GM13977 (cell line): ENCODE measurements around the gene DSTN.

Experiments
- DNase-seq: peaks from one replicate; pipeline ENCODE4 v3.0.0; 2012; ENCODE audit warnings: low spot score
- CTCF ChIP-seq: IDR thresholded peaks from 2 replicates; pipeline ENCODE4 v1.5.1; 2012; ENCODE audit warnings: mild to moderate bottlenecking, control low read depth; ENCODE audit not compliant: insufficient read depth; ENCODE audit errors: extremely low read depth, missing control alignments
- in situ Hi-C: fragments of 300-500 bp; cut with MboI; formaldehyde crosslinking; loops from one replicate; pipeline ENCODE4 v1.12.0; 2022; ENCODE audit warnings: low sequenced_read_pairs, low pct_unique_long_range_greater_than_20kb, mixed read lengths, inconsistent platforms; ENCODE audit not compliant: unreplicated experiment

The DSTN gene

GRCh38 chr20:17646209-17646960 lies 76.5 kb downstream of the DSTN start:
- no peak for TF ChIP-seq CTCF
- in situ Hi-C loops: no loop called here
- DNase-seq: no peak

- in situ Hi-C loops: no loop called here
- TF ChIP-seq CTCF: no peak
- DNase-seq: no peak
Measured at GRCh38 chr20:17646961-17647301, 77.1 kb downstream of the DSTN start.

- no peak for DNase-seq
- no peak for TF ChIP-seq CTCF
- in situ Hi-C loops: no loop called here
Measured at GRCh38 chr20:17647391-17648314, 77.8 kb downstream of the DSTN start.

- TF ChIP-seq CTCF: no peak
- in situ Hi-C loops: no loop called here
- DNase-seq: no peak
Measured at GRCh38 chr20:17648315-17648646, 78.4 kb downstream of the DSTN start.

GRCh38 chr20:17648791-17649730 lies 79.2 kb downstream of the DSTN start:
- DNase-seq: peak; percentile 63
- in situ Hi-C loops: no loop called here
- peak; percentile 46 for TF ChIP-seq CTCF
